LNCAP (cell line): Measurements from ENCODE around the gene PADI2.

Experiments
- CTCF ChIP-seq: fragments of 450-650 bp; IDR thresholded peaks from 2 replicates; pipeline ENCODE4 v1.5.1; 2017; ENCODE audit warnings: mild to moderate bottlenecking

PADI2 gene

GRCh38 chr1:17021896-17022295 is 97.4 kb downstream of the PADI2 start:
- TF ChIP-seq CTCF: no peak

- TF ChIP-seq CTCF: no peak
These were observed 98.7 kb downstream of the PADI2 start for GRCh38 chr1:17020502-17020901.

- TF ChIP-seq CTCF: no peak
These were observed 100.4 kb downstream of the PADI2 start for GRCh38 chr1:17018849-17019248.

GRCh38 chr1:17017435-17017834 is 101.8 kb downstream of the PADI2 start:
- TF ChIP-seq CTCF: no peak
